Left lung (tissue), 10 donors: ENCODE measurements around the gene PROK1. TPM values are rescaled to one million over a fixed set of nuclear protein-coding genes. Genes with fewer than 3 reads are reported as not detected.
A peak's percentile ranks its signal among the peaks of the same experiment; 100 is the strongest.

ENCODE experiments used
- ATAC-seq: fragments of 200-7000 bp; cut with Tn5 transposase; one replicate; pipeline ENCODE4 v1.9.1; 2020; ENCODE audit warnings: moderate library complexity
- DNase-seq, 4 donors: peaks; one replicate each; pipeline ENCODE4 v3.0.0-alpha.2; 2013 to 2020
- H3K27ac ChIP-seq, 2 donors: fragments of 200-600 bp; sonication (generic) in 1 of 2; one replicate each; pipeline versions ENCODE4 v1.5.0 to v1.8.0; 2020 to 2021
- H3K27me3 ChIP-seq, 2 donors: fragments of 200-600 bp; sonication (generic) in 1 of 2; one replicate each; pipeline versions ENCODE4 v1.5.0 to v1.8.0; 2020 to 2021
- H3K36me3 ChIP-seq, 2 donors: fragments of 200-600 bp; sonication (generic) in 1 of 2; one replicate each; pipeline versions ENCODE4 v1.5.0 to v1.8.0; 2020 to 2021
- H3K4me1 ChIP-seq, 2 donors: fragments of 200-600 bp; one replicate each; pipeline ENCODE4 v1.8.0; 2021
- H3K4me3 ChIP-seq, 2 donors: fragments of 200-600 bp; sonication (generic) in 1 of 2; one replicate each; pipeline versions ENCODE4 v1.5.0 to v1.8.0; 2020 to 2021; ENCODE audit warnings: mild to moderate bottlenecking in 1 of 2
- H3K9me3 ChIP-seq, 2 donors: fragments of 200-600 bp; sonication (generic) in 1 of 2; one replicate each; pipeline versions ENCODE4 v1.5.0 to v1.8.0; 2020 to 2021
- CTCF ChIP-seq, 2 donors: fragments of 200-600 bp; sonication (generic) in 1 of 2; IDR thresholded peaks; one replicate each; pipeline versions ENCODE4 v1.5.0 to v1.8.0; 2021; ENCODE audit warnings: antibody characterized with exemption in 2 of 2
- intact Hi-C, 2 donors: fragments of 100-400 bp; cut with DNase I; formaldehyde crosslinking; loops; one replicate each; pipeline versions ENCODE4 v1.11.2 to v1.14.2; 2022
- polyA plus RNA-seq, 6 donors: library from polyadenylated mRNA; unstranded; fragments of 120-200 nt; gene quantifications; one replicate each; pipeline ENCODE4 v1.2.1, GENCODE V29; 2013; ENCODE audit not compliant: insufficient read length in 6 of 6
- total RNA-seq, 2 donors: library from RNA; stranded (reverse); fragmentation: NEBNext Ultra II Directional; extraction: Animal tissue kit (Norgen Biotek cat#: 25700); gene quantifications; one replicate each; pipeline ENCODE4 v1.2.1, GENCODE V29; 2021
- donor health status: DM: no; HTN: yes; CAD: no.
- donor health status: DM: no; HTN: no; CAD: no.

Gene PROK1
- total and polyA plus RNA-seq, 8 donors, result 0.10 to 0.13 TPM; not detected in 6

GRCh38 chr1:110465038-110465813 is 14.3 kb downstream of the PROK1 start:
- TF ChIP-seq CTCF (IDR thresholded peaks at IDR 0.05), result no peak
- intact Hi-C loops, result loop anchor here in 1 of 2 donors (10.0 kb wide), 1 partner anchor 150 kb away; no protein-coding TSS in a partner anchor
- Histone ChIP-seq H3K4me1 (peaks cover 0 to 3% of the 10 kb centered on the region in 2 donors), H3K27me3 (no peaks in the 10 kb centered on the region), H3K4me3 (no peak overlapping the region), H3K27ac (peak overlapping the region; percentile 24 to 55), H3K9me3 (no peaks in the 10 kb centered on the region), H3K36me3 (no peaks in the 10 kb centered on the region)
- DNase-seq, result no peak
- peak; percentile 11 for ATAC-seq

- no peak for TF ChIP-seq CTCF (IDR thresholded peaks at IDR 0.05)
- peaks cover 0 to 3% of the 10 kb centered on the region in 2 donors for H3K4me1 ChIP-seq
- H3K9me3 ChIP-seq, result no peaks in the 10 kb centered on the region
- H3K36me3 ChIP-seq, result no peaks in the 10 kb centered on the region
- DNase-seq, result no peak
- no peaks in the 10 kb centered on the region for H3K27me3 ChIP-seq
- intact Hi-C loops, result loop anchor here in 1 of 2 donors (10.0 kb wide), 1 partner anchor 151 kb away; no protein-coding TSS in a partner anchor
- no peak overlapping the region for H3K27ac ChIP-seq
- H3K4me3 ChIP-seq, result no peak overlapping the region
- ATAC-seq, result no peak
Observed at GRCh38 chr1:110465814-110466380, 14.9 kb downstream of the PROK1 start.

- DNase-seq (no peak), ATAC-seq (peak; percentile 12)
- no peak for TF ChIP-seq CTCF (IDR thresholded peaks at IDR 0.05)
- Histone ChIP-seq H3K27me3 (no peaks in the 10 kb centered on the region), H3K4me3 (no peak overlapping the region), H3K36me3 (no peaks in the 10 kb centered on the region), H3K9me3 (no peaks in the 10 kb centered on the region), H3K4me1 (peaks cover 0 to 3% of the 10 kb centered on the region in 2 donors), H3K27ac (no peak overlapping the region)
- intact Hi-C loops, result loop anchor here in 1 of 2 donors (10.0 kb wide), 1 partner anchor 152 kb away; no protein-coding TSS in a partner anchor
Observed at GRCh38 chr1:110466646-110467280, 15.8 kb downstream of the PROK1 start.

GRCh38 chr1:110471131-110471530 is 20.2 kb downstream of the PROK1 start:
- Histone ChIP-seq H3K9me3 (no peaks in the 10 kb centered on the region), H3K4me1 (peaks cover 0 to 2% of the 10 kb centered on the region in 2 donors), H3K27ac (no peak overlapping the region), H3K4me3 (no peak overlapping the region), H3K36me3 (no peaks in the 10 kb centered on the region), H3K27me3 (no peaks in the 10 kb centered on the region)
- intact Hi-C loops, result no loop called here
- ATAC-seq (no peak), DNase-seq (no peak)
- TF ChIP-seq CTCF (IDR thresholded peaks at IDR 0.05), result no peak

- ATAC-seq (no peak), DNase-seq (no peak)
- no peak for TF ChIP-seq CTCF (IDR thresholded peaks at IDR 0.05)
- no peaks in the 10 kb centered on the region for H3K27me3 ChIP-seq
- no peaks in the 10 kb centered on the region for H3K9me3 ChIP-seq
- H3K4me3 ChIP-seq, result no peak overlapping the region
- no peak overlapping the region for H3K27ac ChIP-seq
- H3K4me1 ChIP-seq, result peaks cover 8 to 12% of the 10 kb centered on the region in 2 donors
- no peaks in the 10 kb centered on the region for H3K36me3 ChIP-seq
- intact Hi-C loops, result no loop called here
Observed at GRCh38 chr1:110472546-110472945, 21.6 kb downstream of the PROK1 start.
